Measurements from ENCODE around the gene RNU7-1. TPM values are rescaled to one million over a fixed set of nuclear protein-coding genes. Genes with fewer than 3 reads are reported as not detected.

RNU7-1 gene
- total RNA-seq, 1 experiment from 2014 or later: not detected

DNA sequence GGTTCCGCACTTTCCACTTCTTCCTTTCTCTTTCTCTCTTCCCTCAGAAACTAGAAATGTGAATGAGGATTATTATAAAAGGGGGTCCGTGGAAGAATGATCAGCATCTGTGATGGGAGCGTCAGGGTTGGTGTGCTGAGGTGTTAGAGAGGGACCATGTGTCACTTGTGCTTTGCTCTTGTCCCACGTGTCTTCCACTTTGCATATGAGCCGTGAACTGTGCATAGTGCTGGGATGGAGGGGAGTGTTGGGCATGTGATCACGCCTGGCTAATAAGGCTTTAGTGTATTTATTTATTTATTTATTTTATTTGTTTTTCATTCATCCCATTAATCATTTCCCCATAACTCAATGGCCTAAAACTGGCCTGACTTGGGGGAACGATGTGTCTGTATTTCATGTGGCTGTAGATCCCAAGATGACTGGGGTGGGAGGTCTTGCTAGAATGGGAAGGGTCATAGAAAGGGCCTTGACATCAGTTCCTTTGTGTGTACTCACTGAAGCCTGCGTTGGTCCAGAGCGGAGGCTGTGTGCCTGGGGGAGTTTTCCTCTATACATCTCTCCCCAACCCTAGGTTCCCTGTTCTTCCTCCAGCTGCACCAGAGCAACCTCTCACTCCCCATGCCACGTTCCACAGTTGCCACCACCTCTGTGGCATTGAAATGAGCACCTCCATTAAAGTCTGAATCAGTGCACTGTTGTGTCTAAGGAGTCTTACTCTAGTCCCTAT, 20.4 kb upstream of the RNU7-1 start:
- peaks cover 43% of the 10 kb centered on the region for H3K4me1 Mint-ChIP-seq
- H3K4me3 Mint-ChIP-seq: no peak overlapping the region
- peak overlapping the region; percentile 2; the same call in 1 of the 2 replicates for H3K27ac Mint-ChIP-seq
- H3K36me3 Mint-ChIP-seq: peaks cover 33% of the 10 kb centered on the region
- no peaks in the 10 kb centered on the region for H3K27me3 Mint-ChIP-seq (ENCODE audit: low read depth)
- TF ChIP-seq ZNF416 (CRISPR knock-in tag; IDR thresholded peaks at IDR 0.05): no peak
- TF ChIP-seq, protein P1, sequence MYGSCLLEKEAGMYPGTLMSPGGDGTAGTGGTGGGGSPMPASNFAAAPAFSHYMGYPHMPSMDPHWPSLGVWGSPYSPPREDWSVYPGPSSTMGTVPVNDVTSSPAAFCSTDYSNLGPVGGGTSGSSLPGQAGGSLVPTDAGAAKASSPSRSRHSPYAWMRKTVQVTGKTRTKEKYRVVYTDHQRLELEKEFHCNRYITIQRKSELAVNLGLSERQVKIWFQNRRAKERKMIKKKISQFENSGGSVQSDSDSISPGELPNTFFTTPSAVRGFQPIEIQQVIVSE (CRISPR knock-in tag; IDR thresholded peaks at IDR 0.05; ENCODE audit: borderline replicate concordance): no peak
- TF ChIP-seq ZNF232 (CRISPR knock-in tag; IDR thresholded peaks at IDR 0.05): no peak
- TF ChIP-seq, protein P2, sequence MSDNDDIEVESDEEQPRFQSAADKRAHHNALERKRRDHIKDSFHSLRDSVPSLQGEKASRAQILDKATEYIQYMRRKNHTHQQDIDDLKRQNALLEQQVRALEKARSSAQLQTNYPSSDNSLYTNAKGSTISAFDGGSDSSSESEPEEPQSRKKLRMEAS (CRISPR knock-in tag; IDR thresholded peaks at IDR 0.05): no peak
- no peak for TF ChIP-seq KAT7 (CRISPR knock-in tag; IDR thresholded peaks at IDR 0.05; ENCODE audit: borderline replicate concordance)
- no peak for TF ChIP-seq TP53 (CRISPR knock-in tag; IDR thresholded peaks at IDR 0.05)
- TF ChIP-seq ZNF396 (CRISPR knock-in tag; IDR thresholded peaks at IDR 0.05; ENCODE audit: borderline replicate concordance): no peak
- TF ChIP-seq, protein P3, sequence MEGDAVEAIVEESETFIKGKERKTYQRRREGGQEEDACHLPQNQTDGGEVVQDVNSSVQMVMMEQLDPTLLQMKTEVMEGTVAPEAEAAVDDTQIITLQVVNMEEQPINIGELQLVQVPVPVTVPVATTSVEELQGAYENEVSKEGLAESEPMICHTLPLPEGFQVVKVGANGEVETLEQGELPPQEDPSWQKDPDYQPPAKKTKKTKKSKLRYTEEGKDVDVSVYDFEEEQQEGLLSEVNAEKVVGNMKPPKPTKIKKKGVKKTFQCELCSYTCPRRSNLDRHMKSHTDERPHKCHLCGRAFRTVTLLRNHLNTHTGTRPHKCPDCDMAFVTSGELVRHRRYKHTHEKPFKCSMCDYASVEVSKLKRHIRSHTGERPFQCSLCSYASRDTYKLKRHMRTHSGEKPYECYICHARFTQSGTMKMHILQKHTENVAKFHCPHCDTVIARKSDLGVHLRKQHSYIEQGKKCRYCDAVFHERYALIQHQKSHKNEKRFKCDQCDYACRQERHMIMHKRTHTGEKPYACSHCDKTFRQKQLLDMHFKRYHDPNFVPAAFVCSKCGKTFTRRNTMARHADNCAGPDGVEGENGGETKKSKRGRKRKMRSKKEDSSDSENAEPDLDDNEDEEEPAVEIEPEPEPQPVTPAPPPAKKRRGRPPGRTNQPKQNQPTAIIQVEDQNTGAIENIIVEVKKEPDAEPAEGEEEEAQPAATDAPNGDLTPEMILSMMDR (IDR thresholded peaks at IDR 0.05): no peak
- ATAC-seq (no peak), DNase-seq (ENCODE audit: low spot score) (no peak)
- CTCF ChIA-PET: interaction anchor here (1.0 to 7.0 kb wide), 8 partner anchors 10 to 56 kb away, joined by 4 to 93 read pairs (median 44); partner anchors contain the start of genes C12orf57, LRRC23, RNU7-1 and SPSB2
- H3K9me3 Mint-ChIP-seq: no peaks in the 10 kb centered on the region
- POLR2A ChIA-PET: interaction anchor here (3.9 to 4.2 kb wide), 2 partner anchors 21 to 51 kb away, joined by 33 to 66 read pairs; partner anchors contain the start of genes C12orf57, RNU7-1 and SPSB2

DNA sequence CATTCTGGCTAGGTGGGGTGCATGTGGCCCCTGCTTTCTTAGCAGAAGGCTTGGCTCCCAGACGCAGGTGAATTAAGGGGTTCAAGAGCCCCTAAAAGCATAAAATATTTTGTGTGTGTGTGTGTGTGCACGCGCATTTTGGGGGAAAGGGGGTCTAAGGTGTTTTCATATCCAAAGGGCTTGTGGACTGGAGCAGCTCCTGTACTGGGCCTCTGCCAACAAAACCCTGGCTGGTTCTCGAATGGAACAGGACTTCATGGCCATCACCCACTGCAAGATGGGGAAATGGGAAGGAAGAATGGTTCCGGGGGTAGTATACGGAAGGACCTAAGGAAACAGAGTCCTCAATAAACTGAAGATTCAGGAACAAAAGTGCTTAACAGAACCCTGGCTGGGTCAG, 19.8 kb upstream of the RNU7-1 start:
- H3K4me3 Mint-ChIP-seq: no peak overlapping the region
- H3K27ac Mint-ChIP-seq: peak overlapping the region; percentile 23; the same call in 1 of the 2 replicates
- H3K4me1 Mint-ChIP-seq: peaks cover 46% of the 10 kb centered on the region
- DNase-seq (ENCODE audit: low spot score): no peak
- ChIA-PET CTCF (interaction anchor here (0.8 to 7.0 kb wide), 10 partner anchors 12 to 184 kb away, joined by 4 to 93 read pairs (median 33); partner anchors contain the start of genes C12orf57, LRRC23, RNU7-1 and SPSB2), POLR2A (interaction anchor here (3.6 to 4.2 kb wide), 3 partner anchors 21 to 52 kb away, joined by 13 to 66 read pairs (median 33); partner anchors contain the start of genes C12orf57, RNU7-1 and SPSB2)
- ATAC-seq: no peak
- TF ChIP-seq CREB1 (CRISPR knock-in tag; IDR thresholded peaks at IDR 0.05): no peak
- TF ChIP-seq, protein P4, sequence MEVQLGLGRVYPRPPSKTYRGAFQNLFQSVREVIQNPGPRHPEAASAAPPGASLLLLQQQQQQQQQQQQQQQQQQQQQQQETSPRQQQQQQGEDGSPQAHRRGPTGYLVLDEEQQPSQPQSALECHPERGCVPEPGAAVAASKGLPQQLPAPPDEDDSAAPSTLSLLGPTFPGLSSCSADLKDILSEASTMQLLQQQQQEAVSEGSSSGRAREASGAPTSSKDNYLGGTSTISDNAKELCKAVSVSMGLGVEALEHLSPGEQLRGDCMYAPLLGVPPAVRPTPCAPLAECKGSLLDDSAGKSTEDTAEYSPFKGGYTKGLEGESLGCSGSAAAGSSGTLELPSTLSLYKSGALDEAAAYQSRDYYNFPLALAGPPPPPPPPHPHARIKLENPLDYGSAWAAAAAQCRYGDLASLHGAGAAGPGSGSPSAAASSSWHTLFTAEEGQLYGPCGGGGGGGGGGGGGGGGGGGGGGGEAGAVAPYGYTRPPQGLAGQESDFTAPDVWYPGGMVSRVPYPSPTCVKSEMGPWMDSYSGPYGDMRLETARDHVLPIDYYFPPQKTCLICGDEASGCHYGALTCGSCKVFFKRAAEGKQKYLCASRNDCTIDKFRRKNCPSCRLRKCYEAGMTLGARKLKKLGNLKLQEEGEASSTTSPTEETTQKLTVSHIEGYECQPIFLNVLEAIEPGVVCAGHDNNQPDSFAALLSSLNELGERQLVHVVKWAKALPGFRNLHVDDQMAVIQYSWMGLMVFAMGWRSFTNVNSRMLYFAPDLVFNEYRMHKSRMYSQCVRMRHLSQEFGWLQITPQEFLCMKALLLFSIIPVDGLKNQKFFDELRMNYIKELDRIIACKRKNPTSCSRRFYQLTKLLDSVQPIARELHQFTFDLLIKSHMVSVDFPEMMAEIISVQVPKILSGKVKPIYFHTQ (CRISPR knock-in tag; IDR thresholded peaks at IDR 0.05): no peak
- TF ChIP-seq, protein P1 (CRISPR knock-in tag; IDR thresholded peaks at IDR 0.05; ENCODE audit: borderline replicate concordance): no peak
- TF ChIP-seq RORB (CRISPR knock-in tag; IDR thresholded peaks at IDR 0.05): no peak
- no peak for TF ChIP-seq NFATC4 (CRISPR knock-in tag; IDR thresholded peaks at IDR 0.05)
- TF ChIP-seq CBFB (CRISPR knock-in tag; IDR thresholded peaks at IDR 0.05; ENCODE audit: low read depth): no peak
- TF ChIP-seq, protein P5, sequence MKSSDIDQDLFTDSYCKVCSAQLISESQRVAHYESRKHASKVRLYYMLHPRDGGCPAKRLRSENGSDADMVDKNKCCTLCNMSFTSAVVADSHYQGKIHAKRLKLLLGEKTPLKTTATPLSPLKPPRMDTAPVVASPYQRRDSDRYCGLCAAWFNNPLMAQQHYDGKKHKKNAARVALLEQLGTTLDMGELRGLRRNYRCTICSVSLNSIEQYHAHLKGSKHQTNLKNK (CRISPR knock-in tag; IDR thresholded peaks at IDR 0.05): no peak
- TF ChIP-seq, protein P6, sequence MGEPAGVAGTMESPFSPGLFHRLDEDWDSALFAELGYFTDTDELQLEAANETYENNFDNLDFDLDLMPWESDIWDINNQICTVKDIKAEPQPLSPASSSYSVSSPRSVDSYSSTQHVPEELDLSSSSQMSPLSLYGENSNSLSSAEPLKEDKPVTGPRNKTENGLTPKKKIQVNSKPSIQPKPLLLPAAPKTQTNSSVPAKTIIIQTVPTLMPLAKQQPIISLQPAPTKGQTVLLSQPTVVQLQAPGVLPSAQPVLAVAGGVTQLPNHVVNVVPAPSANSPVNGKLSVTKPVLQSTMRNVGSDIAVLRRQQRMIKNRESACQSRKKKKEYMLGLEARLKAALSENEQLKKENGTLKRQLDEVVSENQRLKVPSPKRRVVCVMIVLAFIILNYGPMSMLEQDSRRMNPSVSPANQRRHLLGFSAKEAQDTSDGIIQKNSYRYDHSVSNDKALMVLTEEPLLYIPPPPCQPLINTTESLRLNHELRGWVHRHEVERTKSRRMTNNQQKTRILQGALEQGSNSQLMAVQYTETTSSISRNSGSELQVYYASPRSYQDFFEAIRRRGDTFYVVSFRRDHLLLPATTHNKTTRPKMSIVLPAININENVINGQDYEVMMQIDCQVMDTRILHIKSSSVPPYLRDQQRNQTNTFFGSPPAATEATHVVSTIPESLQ (CRISPR knock-in tag; IDR thresholded peaks at IDR 0.05): no peak
- no peak for TF ChIP-seq RELA (CRISPR knock-in tag; IDR thresholded peaks at IDR 0.05; ENCODE audit: borderline replicate concordance)
- TF ChIP-seq ZNF317 (CRISPR knock-in tag; IDR thresholded peaks at IDR 0.05; ENCODE audit: borderline replicate concordance, low read depth): no peak
- TF ChIP-seq GTF2I (CRISPR knock-in tag; conservative IDR thresholded peaks at IDR 0.05): no peak
- peaks cover 33% of the 10 kb centered on the region for H3K36me3 Mint-ChIP-seq
- H3K9me3 Mint-ChIP-seq: no peaks in the 10 kb centered on the region
- no peaks in the 10 kb centered on the region for H3K27me3 Mint-ChIP-seq (ENCODE audit: low read depth)

All from WTC11 (cell line).